SH-SY5Y (cell line): ENCODE results near the gene EPHA7.

ENCODE experiments used
- GATA2 ChIP-seq: IDR thresholded peaks from 2 replicates; pipeline ENCODE4 v1.6.1; 2011; ENCODE audit warnings: mild to moderate bottlenecking, low read depth, low read length
- GATA3 ChIP-seq: IDR thresholded peaks from 2 replicates; pipeline ENCODE4 v1.6.1; 2011; ENCODE audit warnings: low read depth, mild to moderate bottlenecking, low read length, moderate library complexity

Gene EPHA7

DNA sequence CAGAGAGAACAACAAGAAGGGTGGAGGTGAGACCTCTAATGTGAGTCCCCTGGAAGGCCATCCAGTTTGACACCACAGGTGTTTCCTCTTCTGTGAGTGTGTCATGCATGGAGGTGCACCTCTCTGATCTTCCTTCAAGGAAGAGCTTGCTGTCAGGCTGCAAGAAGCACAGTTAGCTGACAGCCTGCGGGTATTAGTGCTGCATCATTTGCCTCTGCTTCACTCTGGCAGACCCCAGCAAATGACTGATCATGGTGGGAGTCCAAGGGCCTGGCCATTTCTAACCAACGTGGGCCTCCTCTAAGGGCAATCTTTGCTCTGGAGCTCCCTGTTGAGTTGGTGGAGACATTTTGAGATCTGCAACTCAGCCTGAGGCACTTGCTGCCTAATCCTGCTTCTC is 206.3 kb downstream of the EPHA7 start:
- no peak for TF ChIP-seq GATA2
- TF ChIP-seq GATA3: no peak

DNA sequence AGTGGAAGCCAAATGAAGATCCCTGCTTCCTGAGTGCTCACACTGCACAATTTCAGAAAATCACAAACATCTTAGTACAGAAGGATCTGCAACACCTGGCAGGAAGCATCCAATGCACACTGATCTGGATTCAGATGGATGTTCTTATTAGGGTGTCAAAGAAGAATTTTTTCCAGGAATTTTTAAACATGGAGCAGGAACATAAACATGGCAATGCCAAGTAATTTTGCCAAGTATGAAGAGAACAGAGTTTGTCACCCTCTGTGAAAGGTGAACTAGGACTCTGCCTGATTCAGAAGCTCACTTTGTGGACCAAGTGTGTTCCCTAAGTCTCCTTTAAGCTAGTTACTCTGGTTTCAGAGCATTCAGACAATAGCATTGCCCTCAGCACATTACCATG is 208.5 kb downstream of the EPHA7 start:
- TF ChIP-seq GATA2 (no peak), GATA3 (no peak)

DNA sequence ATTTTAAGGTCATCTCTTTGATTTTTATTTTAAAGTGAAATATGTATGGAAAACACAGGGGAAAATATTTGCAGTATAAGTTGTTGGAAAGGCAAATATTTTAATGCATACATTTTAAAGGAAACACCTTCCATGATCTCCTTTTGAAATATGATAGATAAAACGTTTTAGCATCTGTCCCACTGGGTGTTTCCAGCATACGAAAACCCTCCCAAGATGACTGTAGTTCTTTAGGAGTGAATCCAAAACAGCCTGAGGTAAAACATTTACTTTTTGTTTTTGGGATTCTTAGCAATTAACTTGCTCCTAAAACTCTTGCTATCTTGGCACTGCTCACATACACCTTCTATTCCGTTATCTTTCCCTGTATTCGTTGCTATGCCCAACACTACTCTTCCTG is 210.0 kb downstream of the EPHA7 start:
- TF ChIP-seq GATA3: no peak
- no peak for TF ChIP-seq GATA2

DNA sequence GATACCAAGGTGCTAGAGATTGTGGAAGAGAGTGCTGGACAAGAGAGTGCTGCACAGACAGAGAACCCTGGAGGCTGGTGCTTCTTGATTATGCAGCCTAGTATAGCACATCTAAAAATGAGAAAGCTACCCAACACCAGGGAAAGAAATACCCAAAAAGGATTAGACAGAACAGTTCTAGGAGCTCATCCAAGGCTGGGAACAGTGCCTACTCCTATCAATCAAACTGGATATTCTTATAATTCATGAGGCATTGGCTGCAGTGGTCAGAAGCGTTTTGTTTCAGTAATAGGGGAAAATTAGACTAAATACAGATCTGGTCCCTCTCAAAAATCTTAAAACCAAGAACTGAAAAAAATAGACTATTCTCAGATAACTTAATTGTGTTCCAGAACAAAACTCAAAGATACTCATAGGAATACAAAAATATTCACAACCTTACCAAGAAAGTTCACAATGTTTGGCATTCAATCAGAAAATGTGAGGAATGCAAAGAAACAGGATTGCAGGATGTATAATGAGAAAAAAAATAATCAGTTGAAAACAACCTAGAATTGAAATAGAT is 222.9 kb downstream of the EPHA7 start:
- TF ChIP-seq GATA2 (no peak), GATA3 (no peak)

DNA sequence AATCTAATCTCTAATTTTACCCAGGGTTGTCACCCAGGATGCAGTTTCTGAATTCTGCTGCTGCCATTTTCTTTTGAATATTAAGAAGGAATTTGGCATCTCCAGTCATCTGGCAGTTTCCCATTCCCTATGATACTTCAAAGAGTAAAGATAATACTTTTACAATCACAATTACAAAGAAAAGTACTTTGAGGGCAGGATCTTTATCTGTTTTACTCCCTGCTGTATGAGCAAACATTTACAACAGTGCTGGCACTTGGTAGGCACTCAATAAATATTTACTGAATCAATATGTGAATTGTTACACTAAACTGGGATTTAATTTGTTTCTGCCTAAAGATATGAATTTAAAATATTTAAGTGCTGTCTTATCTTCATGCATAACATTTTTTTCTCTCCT is 224.9 kb downstream of the EPHA7 start:
- TF ChIP-seq GATA3 (no peak), GATA2 (no peak)

DNA sequence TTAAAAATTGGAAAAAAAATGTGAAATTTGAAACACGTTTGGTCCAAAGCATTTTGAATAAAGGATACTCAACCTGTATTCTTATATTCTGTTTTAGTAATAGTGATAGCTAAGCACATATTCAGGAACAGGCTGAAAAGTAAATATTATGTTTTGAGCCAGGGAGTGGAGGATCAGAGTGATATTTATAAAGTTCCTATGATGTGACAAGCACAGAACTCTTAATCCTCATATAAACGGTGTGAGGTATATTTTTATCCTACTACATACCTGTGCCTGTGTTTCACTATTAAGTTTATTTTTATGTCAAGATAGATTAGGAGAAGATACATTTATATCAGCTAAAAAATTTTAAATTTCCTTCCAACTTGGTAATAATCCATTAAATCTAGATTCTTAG is 225.5 kb downstream of the EPHA7 start:
- TF ChIP-seq GATA3 (no peak), GATA2 (no peak)
